H1 (cell line): ENCODE data around the gene TJP2. TPM values are rescaled to one million over a fixed set of nuclear protein-coding genes. Genes with fewer than 3 reads are reported as not detected.
A peak's percentile ranks its signal among the peaks of the same experiment; 100 is the strongest.

Experiments
- CBX5 ChIP-seq: fragments of 300-800, 300-1000 bp; sonication (generic); IDR thresholded peaks from 2 replicates; pipeline ENCODE4 v1.7.1; 2016; ENCODE audit warnings: antibody characterized with exemption, low read length, low read depth
- CTBP2 ChIP-seq: IDR thresholded peaks from 2 replicates; pipeline ENCODE4 v1.7.0; 2011; ENCODE audit warnings: borderline replicate concordance, mild to moderate bottlenecking, moderate library complexity, mixed read lengths, low read length; ENCODE audit not compliant: insufficient read depth, insufficient read length
- EZH2 ChIP-seq: fragments of 200-600 bp; sonication (generic); IDR thresholded peaks from 2 replicates; pipeline ENCODE4 v1.7.1; 2012; ENCODE audit warnings: low read depth, mild to moderate bottlenecking, moderate library complexity, low read length, inconsistent platforms; ENCODE audit not compliant: severe bottlenecking
- GABPA ChIP-seq: IDR thresholded peaks from 2 replicates; pipeline ENCODE4 v1.6.1; 2011; ENCODE audit warnings: mild to moderate bottlenecking, low read length, moderate library complexity, borderline replicate concordance; ENCODE audit not compliant: insufficient read depth
- HDAC2 ChIP-seq, 2 experiments: fragments of 300-600 bp in 1 of 2; sonication (generic) in 1 of 2; IDR thresholded peaks; 2 replicates each; pipeline ENCODE4 v1.6.1; 2011 to 2012; ENCODE audit warnings: low read depth in 2 of 2, low read length in 2 of 2, mild to moderate bottlenecking in 2 of 2, moderate library complexity in 2 of 2, borderline replicate concordance in 1 of 2, inconsistent platforms in 1 of 2
- KDM1A ChIP-seq: fragments of 200-600, 300-600 bp; sonication (generic); IDR thresholded peaks from 2 replicates; pipeline ENCODE4 v1.7.1; 2016; ENCODE audit warnings: mild to moderate bottlenecking, low read length, borderline replicate concordance
- MAFK ChIP-seq: IDR thresholded peaks from 2 replicates; pipeline ENCODE4 v1.6.1; 2012; ENCODE audit warnings: low read depth, mild to moderate bottlenecking, improper control_type of control experiment, low read length
- NANOG ChIP-seq: IDR thresholded peaks from 2 replicates; pipeline ENCODE4 v1.6.1; 2011; ENCODE audit warnings: low read length, low read depth, mild to moderate bottlenecking, inconsistent platforms; ENCODE audit not compliant: insufficient read depth, poor library complexity, severe bottlenecking
- POLR2AphosphoS5 ChIP-seq: IDR thresholded peaks from 2 replicates; pipeline ENCODE4 v1.6.1; 2011; ENCODE audit warnings: low read depth, low read length
- POU5F1 ChIP-seq: IDR thresholded peaks from 2 replicates; pipeline ENCODE4 v1.6.1; 2011; ENCODE audit warnings: low read depth, mild to moderate bottlenecking, low read length, moderate library complexity
- SIX5 ChIP-seq: IDR thresholded peaks from 2 replicates; pipeline ENCODE4 v1.6.1; 2011; ENCODE audit warnings: mild to moderate bottlenecking, low read depth, low read length
- SP1 ChIP-seq: IDR thresholded peaks from 2 replicates; pipeline ENCODE4 v1.6.1; 2011; ENCODE audit warnings: low read depth, low read length
- TAF7 ChIP-seq: optimal IDR thresholded peaks from 2 replicates; pipeline ENCODE3; 2011; ENCODE audit warnings: low read depth, mild to moderate bottlenecking, inconsistent platforms, low read length, moderate library complexity, borderline replicate concordance
- TBP ChIP-seq: IDR thresholded peaks from 2 replicates; pipeline ENCODE4 v1.6.1; 2011; ENCODE audit warnings: low read depth, low read length, improper control_type of control experiment
- TCF12 ChIP-seq: IDR thresholded peaks from 2 replicates; pipeline ENCODE4 v1.6.1; 2011; ENCODE audit warnings: low read depth, mild to moderate bottlenecking, low read length
- YY1 ChIP-seq: IDR thresholded peaks from 2 replicates; pipeline ENCODE4 v1.6.1; 2011; ENCODE audit warnings: low read depth, mild to moderate bottlenecking, low read length
- polyA plus RNA-seq, 7 experiments: library from polyadenylated mRNA; depleted of rRNA in 3 of 7; stranded (reverse) in 5 of 7; unstranded in 2 of 7; fragments of >200 nt in 5 of 7; fragments of 200-250 nt in 2 of 7; gene quantifications; 1 replicate in 5 of 7; 2 replicates in 1 of 7; 4 replicates in 1 of 7; pipeline versions ENCODE4 v1.2.1 to v1.2.3, GENCODE V29; 2011 to 2013; ENCODE audit warnings: missing spikeins in 2 of 7, mixed read lengths in 2 of 7
- total RNA-seq: library from RNA; stranded (reverse); fragmentation: NEBNext Ultra II Directional; extraction: Animal tissue kit (Norgen Biotek cat#: 25700); gene quantifications from 2 replicates; pipeline ENCODE4 v1.2.1, GENCODE V29; 2021
- TF ChIP-seq, protein P1 (sequence below): IDR thresholded peaks from 2 replicates; pipeline ENCODE4 v1.6.1; 2011; ENCODE audit warnings: low read length, improper control_type of control experiment
- TF ChIP-seq, protein P2 (sequence below): IDR thresholded peaks from 2 replicates; pipeline ENCODE4 v1.6.1; 2012; ENCODE audit warnings: low read length, inconsistent platforms
- TF ChIP-seq, protein P3 (sequence below): IDR thresholded peaks from 2 replicates; pipeline ENCODE4 v1.6.1; 2012; ENCODE audit warnings: inconsistent platforms

TJP2 gene
- total and polyA plus RNA-seq, 2 of the 8 experiments (the other 6 are each of a cell fraction or from before 2014, with no cell fraction given) = 54.9 to 137 TPM

DNA sequence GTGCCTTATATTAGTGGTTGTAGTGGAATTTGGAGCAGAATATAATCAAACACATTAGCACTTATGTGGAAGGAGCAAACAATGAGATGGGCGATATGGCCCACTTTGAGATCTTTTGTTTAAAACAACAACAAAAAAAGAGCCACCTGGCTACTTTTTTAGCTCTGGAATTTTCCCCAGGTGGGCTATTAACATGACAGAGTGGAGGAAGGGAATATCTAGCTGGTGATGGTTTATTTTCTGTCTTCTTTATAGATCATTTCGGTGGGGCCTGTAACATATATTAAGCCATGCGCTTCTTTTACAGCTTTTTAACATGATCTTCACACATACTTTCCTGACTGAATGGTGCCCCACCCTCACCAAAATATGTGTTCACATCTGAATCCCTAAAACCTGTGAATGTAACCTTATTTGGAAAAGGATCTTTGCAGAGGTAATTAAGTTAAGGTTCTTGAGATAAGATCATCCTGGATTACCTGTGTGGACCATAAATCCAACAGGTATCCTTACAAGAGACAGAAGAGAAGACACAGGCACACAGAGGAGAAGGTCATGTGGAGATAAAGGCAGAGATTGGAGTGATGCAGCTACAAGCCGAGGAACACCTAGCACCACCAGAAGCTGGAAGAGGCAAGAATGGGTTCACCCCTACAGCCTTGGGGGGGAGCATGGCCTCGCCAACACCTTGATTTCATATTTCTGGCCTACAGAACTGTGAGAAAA, 134.3 kb downstream of the TJP2 start (continued):
- TF ChIP-seq HDAC2 (IDR thresholded peaks at IDR 0.05; ENCODE audit: borderline replicate concordance in 1 of 2, low read depth in 2 of 2, low read length in 2 of 2) (no peak), NANOG (peak; percentile 12), TBP (peak; percentile 57; the same call in 1 of the 2 replicates), MAFK (no peak), POLR2AphosphoS5 (peak; percentile 82), KDM1A (0 out of 2 replicates have a peak, but pooled peaks have one; percentile 10), TCF12 (peak; percentile 88), YY1 (no peak), GABPA (no peak), SIX5 (no peak), CTBP2 (no peak), EZH2 (no peak), TAF7 (peak; percentile 92), SP1 (peak; percentile 6; the same call in 1 of the 2 replicates), POU5F1 (0 out of 2 replicates have a peak, but pooled peaks have one; percentile 17), CBX5 (no peak)
- TF ChIP-seq, protein P1, sequence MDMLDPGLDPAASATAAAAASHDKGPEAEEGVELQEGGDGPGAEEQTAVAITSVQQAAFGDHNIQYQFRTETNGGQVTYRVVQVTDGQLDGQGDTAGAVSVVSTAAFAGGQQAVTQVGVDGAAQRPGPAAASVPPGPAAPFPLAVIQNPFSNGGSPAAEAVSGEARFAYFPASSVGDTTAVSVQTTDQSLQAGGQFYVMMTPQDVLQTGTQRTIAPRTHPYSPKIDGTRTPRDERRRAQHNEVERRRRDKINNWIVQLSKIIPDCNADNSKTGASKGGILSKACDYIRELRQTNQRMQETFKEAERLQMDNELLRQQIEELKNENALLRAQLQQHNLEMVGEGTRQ = no peak
- TF ChIP-seq, protein P2, sequence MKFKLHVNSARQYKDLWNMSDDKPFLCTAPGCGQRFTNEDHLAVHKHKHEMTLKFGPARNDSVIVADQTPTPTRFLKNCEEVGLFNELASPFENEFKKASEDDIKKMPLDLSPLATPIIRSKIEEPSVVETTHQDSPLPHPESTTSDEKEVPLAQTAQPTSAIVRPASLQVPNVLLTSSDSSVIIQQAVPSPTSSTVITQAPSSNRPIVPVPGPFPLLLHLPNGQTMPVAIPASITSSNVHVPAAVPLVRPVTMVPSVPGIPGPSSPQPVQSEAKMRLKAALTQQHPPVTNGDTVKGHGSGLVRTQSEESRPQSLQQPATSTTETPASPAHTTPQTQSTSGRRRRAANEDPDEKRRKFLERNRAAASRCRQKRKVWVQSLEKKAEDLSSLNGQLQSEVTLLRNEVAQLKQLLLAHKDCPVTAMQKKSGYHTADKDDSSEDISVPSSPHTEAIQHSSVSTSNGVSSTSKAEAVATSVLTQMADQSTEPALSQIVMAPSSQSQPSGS = no peak
- TF ChIP-seq, protein P3, sequence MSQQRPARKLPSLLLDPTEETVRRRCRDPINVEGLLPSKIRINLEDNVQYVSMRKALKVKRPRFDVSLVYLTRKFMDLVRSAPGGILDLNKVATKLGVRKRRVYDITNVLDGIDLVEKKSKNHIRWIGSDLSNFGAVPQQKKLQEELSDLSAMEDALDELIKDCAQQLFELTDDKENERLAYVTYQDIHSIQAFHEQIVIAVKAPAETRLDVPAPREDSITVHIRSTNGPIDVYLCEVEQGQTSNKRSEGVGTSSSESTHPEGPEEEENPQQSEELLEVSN = no peak
